HCT116 (cell line): ENCODE measurements around the gene TPBGL. TPM values are rescaled to one million over a fixed set of nuclear protein-coding genes. Genes with fewer than 3 reads are reported as not detected.

Source experiments
- ATAC-seq: fragments of 200-7000 bp; cut with Tn5 transposase; 2 replicates; pipeline ENCODE4 v1.9.1; 2020; ENCODE audit warnings: mild to moderate bottlenecking, moderate library complexity
- BruUV-seq: library from RNA; stranded (reverse); fragments of 400-500 nt; replicated peaks from 2 replicates; lab custom pipeline; 2021; lab: Mats Ljungman, UMichigan
- CTCF ChIA-PET: fragments of 300-600 bp; sonication (Branson Sonifier 250); formaldehyde crosslinking; loops from one replicate; lab custom pipeline; 2021; ENCODE audit warnings: antibody characterized with exemption; lab: Charles Lee
- POLR2A ChIA-PET: fragments of 300-600, 350-600 bp; sonication (Branson Sonifier 250); formaldehyde crosslinking; loops from one replicate; lab custom pipeline; 2021; ENCODE audit warnings: antibody characterized with exemption; lab: Charles Lee
- RAD21 ChIA-PET, 2 experiments: fragments of 300-600 bp; sonication (Branson Sonifier 250); formaldehyde crosslinking; loops; one replicate each; lab custom pipeline; 2023; ENCODE audit warnings: low total read pairs in 2 of 2; ENCODE audit not compliant: uncharacterized antibody in 2 of 2, unreplicated experiment in 2 of 2, low non-redundant PET in 1 of 2; lab: Charles Lee
- DNase-seq: peaks from one replicate; pipeline ENCODE4 v3.0.0-alpha.2; 2010; ENCODE audit warnings: low read depth, low spot score
- H2AFZ ChIP-seq: fragments of 200-600 bp; shearing (Covaris generic), sonication (generic); 2 replicates; pipeline ENCODE4 v1.6.1; 2017; ENCODE audit warnings: low read depth, mixed run types, mixed read lengths, antibody characterized with exemption, low read length; ENCODE audit not compliant: poor library complexity, severe bottlenecking
- H3K27ac ChIP-seq: 2 replicates; pipeline ENCODE4 v1.5.1; 2012; ENCODE audit warnings: low read depth, low read length
- H3K27me3 ChIP-seq: fragments of 200-600 bp; sonication (generic); 2 replicates; pipeline ENCODE4 v1.6.1; 2016; ENCODE audit warnings: mixed run types, low read length, mixed read lengths; ENCODE audit not compliant: insufficient read depth
- H3K36me3 ChIP-seq, 2 experiments: fragments of 200-500 bp in 1 of 2; fragments of 200-600 bp in 1 of 2; sonication (Bioruptor generic) in 1 of 2; sonication (generic) in 1 of 2; 2 replicates each; pipeline versions ENCODE4 v1.5.1 to v1.6.1; 2014 to 2016; ENCODE audit warnings: low read length in 2 of 2, inconsistent platforms in 1 of 2, mixed read lengths in 1 of 2, mixed run types in 1 of 2; ENCODE audit not compliant: insufficient read depth in 2 of 2, control insufficient read depth in 1 of 2
- H3K4me1 ChIP-seq, 2 experiments: fragments of 200-600 bp in 1 of 2; sonication (generic) in 1 of 2; 2 replicates each; pipeline versions ENCODE4 v1.5.1 to v1.6.1; 2012 to 2017; ENCODE audit warnings: low read length in 2 of 2, inconsistent platforms in 1 of 2, mild to moderate bottlenecking in 1 of 2, mixed read lengths in 1 of 2, mixed run types in 1 of 2, moderate library complexity in 1 of 2; ENCODE audit not compliant: insufficient read depth in 2 of 2, control insufficient read depth in 1 of 2
- H3K4me2 ChIP-seq: fragments of 200-600 bp; sonication (generic); 2 replicates; pipeline ENCODE4 v1.6.1; 2017; ENCODE audit warnings: mixed run types, low read length, mixed read lengths
- H3K4me3 ChIP-seq, 2 experiments: fragments of 200-600 bp in 1 of 2; sonication (generic) in 1 of 2; replicated peaks in 1 of 2; 2 replicates each; pipeline ENCODE4 v1.5.1; 2011 to 2016; ENCODE audit warnings: low read length in 2 of 2, control low read depth in 1 of 2, low read depth in 1 of 2, mild to moderate bottlenecking in 1 of 2, mixed read lengths in 1 of 2, mixed run types in 1 of 2
- H3K79me2 ChIP-seq: fragments of 200-600 bp; sonication (generic); 2 replicates; pipeline ENCODE4 v1.6.1; 2017; ENCODE audit warnings: mild to moderate bottlenecking, mixed run types, low read length, moderate library complexity, mixed read lengths; ENCODE audit not compliant: insufficient read depth
- H3K9ac ChIP-seq: fragments of 200-600 bp; sonication (generic); 2 replicates; pipeline ENCODE4 v1.6.1; 2016; ENCODE audit warnings: low read length, mixed read lengths
- H3K9me2 ChIP-seq: fragments of 200-600 bp; sonication (generic), shearing (Covaris generic); 2 replicates; pipeline ENCODE4 v1.6.1; 2017; ENCODE audit warnings: mixed run types, mild to moderate bottlenecking, moderate library complexity; ENCODE audit not compliant: insufficient read depth
- H3K9me3 ChIP-seq, 2 experiments: fragments of 200-500 bp in 1 of 2; fragments of 200-600 bp in 1 of 2; sonication (Bioruptor generic) in 1 of 2; sonication (generic) in 1 of 2; 2 replicates each; pipeline ENCODE4 v1.6.1; 2014 to 2017; ENCODE audit warnings: low read length in 2 of 2, mixed read lengths in 2 of 2, inconsistent platforms in 1 of 2, low read depth in 1 of 2, mild to moderate bottlenecking in 1 of 2, mixed run types in 1 of 2, moderate library complexity in 1 of 2; ENCODE audit not compliant: control insufficient read depth in 1 of 2, insufficient read depth in 1 of 2
- H4K20me1 ChIP-seq: fragments of 200-600 bp; sonication (generic), shearing (Covaris generic); 2 replicates; pipeline ENCODE4 v1.6.1; 2017; ENCODE audit warnings: mixed run types, mild to moderate bottlenecking, moderate library complexity; ENCODE audit not compliant: insufficient read depth
- CBX3 ChIP-seq: IDR thresholded peaks from 2 replicates; pipeline ENCODE4 v1.6.1; 2012; ENCODE audit warnings: low read depth
- CEBPB ChIP-seq: IDR thresholded peaks from 2 replicates; pipeline ENCODE4 v1.6.1; 2012; ENCODE audit warnings: low read depth
- EZH2 ChIP-seq: fragments of 200-600 bp; sonication (generic); IDR thresholded peaks from 2 replicates; pipeline ENCODE4 v1.6.1; 2017; ENCODE audit warnings: antibody characterized with exemption, mixed run types
- FOSL1 ChIP-seq: IDR thresholded peaks from 2 replicates; pipeline ENCODE4 v1.6.1; 2012; ENCODE audit warnings: low read depth
- POLR2A ChIP-seq: IDR thresholded peaks from 2 replicates; pipeline ENCODE4 v1.7.0; 2011; ENCODE audit warnings: borderline replicate concordance; ENCODE audit not compliant: insufficient read depth, insufficient read length; ENCODE audit errors: extremely low read depth
- RAD21 ChIP-seq: IDR thresholded peaks from 2 replicates; pipeline ENCODE4 v1.6.1; 2012; ENCODE audit warnings: low read depth, mild to moderate bottlenecking
- REST ChIP-seq: IDR thresholded peaks from 2 replicates; pipeline ENCODE4 v1.6.1; 2012; ENCODE audit warnings: low read depth
- SP1 ChIP-seq: IDR thresholded peaks from 2 replicates; pipeline ENCODE4 v1.6.1; 2012; ENCODE audit warnings: low read depth
- TCF7L2 ChIP-seq: IDR thresholded peaks from 2 replicates; pipeline ENCODE4 v1.7.0; 2011; ENCODE audit warnings: borderline replicate concordance, inconsistent platforms; ENCODE audit not compliant: insufficient read depth, insufficient read length; ENCODE audit errors: extremely low read depth
- intact Hi-C: fragments of 100-400 bp; cut with micrococcal nuclease; formaldehyde crosslinking; loops from 2 replicates; pipeline ENCODE4 v1.10.0; 2022
- total RNA-seq: library from RNA; stranded (reverse); gene quantifications from one replicate; pipeline ENCODE4 v1.2.1, GENCODE V29; 2021; ENCODE audit not compliant: unreplicated experiment
- TF ChIP-seq, protein P1 (sequence below): IDR thresholded peaks from 2 replicates; pipeline ENCODE4 v1.6.1; 2012
- TF ChIP-seq, protein P2 (sequence below): IDR thresholded peaks from 2 replicates; pipeline ENCODE4 v1.6.1; 2011; ENCODE audit warnings: mild to moderate bottlenecking, low read length, moderate library complexity; ENCODE audit not compliant: insufficient replicate concordance; ENCODE audit errors: extremely low read depth

TPBGL gene
- total RNA-seq, 1 experiment from 2014 or later: 0.12 TPM

DNA sequence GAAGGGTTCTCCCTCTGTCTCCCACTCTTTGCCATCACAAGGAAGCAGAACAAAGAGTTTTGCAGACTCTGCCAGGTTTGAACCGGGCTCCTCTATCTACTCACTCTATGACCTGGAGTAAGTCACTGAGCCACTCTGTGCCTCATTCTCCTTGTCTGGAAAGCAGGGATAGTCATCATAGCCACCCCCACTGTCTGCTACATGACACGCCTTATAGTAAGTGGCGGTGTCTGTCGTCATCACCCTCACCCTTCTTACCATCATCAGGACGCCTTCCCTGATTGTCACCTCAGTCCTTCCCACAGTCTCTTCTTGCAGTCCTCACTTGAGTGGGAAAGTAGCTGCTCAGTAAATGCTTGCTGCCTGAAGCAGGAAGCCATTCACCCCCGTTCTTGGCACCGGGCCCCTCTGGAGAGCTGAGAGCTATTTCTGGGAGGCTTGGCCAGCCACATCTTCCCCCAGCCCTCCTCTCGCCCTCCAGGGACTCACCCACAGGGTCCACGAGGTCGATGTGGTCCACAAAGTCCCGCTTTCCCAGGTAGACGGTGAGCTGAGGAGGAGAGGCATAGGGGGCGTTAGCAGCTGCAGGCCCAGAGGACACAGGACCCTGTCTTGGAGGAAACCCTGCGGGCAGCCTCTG is 46.4 kb downstream of the TPBGL start:
- ChIA-PET RAD21 (no interaction called here), CTCF (no interaction called here), POLR2A (no interaction called here)
- intact Hi-C loops: no loop called here
- no peak overlapping the region for H3K4me3 ChIP-seq
- no peaks in the 10 kb centered on the region for H3K27me3 ChIP-seq
- no peaks in the 10 kb centered on the region for H3K4me1 ChIP-seq
- H4K20me1 ChIP-seq: no peaks in the 10 kb centered on the region
- H3K9ac ChIP-seq: no peak overlapping the region
- no peak overlapping the region for H2AFZ ChIP-seq
- no peak overlapping the region for H3K4me2 ChIP-seq
- H3K79me2 ChIP-seq: no peaks in the 10 kb centered on the region
- BruUV-seq: no TSS peak
- no peak for TF ChIP-seq SP1
- TF ChIP-seq TCF7L2: no peak
- TF ChIP-seq REST: no peak
- no peak for TF ChIP-seq EZH2
- TF ChIP-seq CEBPB: no peak
- ATAC-seq (no peak), DNase-seq (no peak)
- H3K27ac ChIP-seq: no peak overlapping the region
- H3K9me2 ChIP-seq: no peaks in the 10 kb centered on the region
- H3K36me3 ChIP-seq: peaks cover 0 to 2% of the 10 kb centered on the region in 2 experiments; a peak in 1 of 4 replicates
- no peaks in the 10 kb centered on the region for H3K9me3 ChIP-seq

DNA sequence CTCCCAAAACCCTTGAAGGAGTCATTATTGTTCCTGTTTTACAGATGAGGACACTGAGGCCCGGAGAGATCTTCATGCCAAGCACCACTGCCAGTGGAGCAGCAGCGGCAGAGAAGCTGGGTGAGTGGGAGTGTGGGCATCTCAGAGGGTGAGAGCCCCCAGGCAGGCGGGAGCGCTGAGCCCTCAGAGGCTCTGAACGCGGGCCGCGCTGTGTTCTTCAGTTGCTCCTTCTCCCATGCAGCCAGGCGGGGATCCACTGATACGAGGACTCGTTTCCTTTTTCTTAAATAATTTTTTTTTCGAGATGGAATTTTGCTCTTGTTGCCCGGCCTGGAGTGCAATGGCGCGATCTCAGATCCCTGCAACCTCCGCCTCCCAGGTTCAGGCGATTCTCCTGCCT is 47.0 kb downstream of the TPBGL start:
- ChIA-PET POLR2A (no interaction called here), RAD21 (no interaction called here), CTCF (no interaction called here)
- H3K27ac ChIP-seq: no peak overlapping the region
- no peak overlapping the region for H3K4me2 ChIP-seq
- ATAC-seq (no peak), DNase-seq (no peak)
- no peaks in the 10 kb centered on the region for H3K27me3 ChIP-seq
- H3K9me3 ChIP-seq: no peaks in the 10 kb centered on the region
- intact Hi-C loops: no loop called here
- no TSS peak for BruUV-seq
- H3K4me3 ChIP-seq: no peak overlapping the region
- no peak overlapping the region for H3K9ac ChIP-seq
- H3K36me3 ChIP-seq: peaks cover 0 to 2% of the 10 kb centered on the region in 2 experiments; a peak in 1 of 4 replicates
- H3K4me1 ChIP-seq: no peaks in the 10 kb centered on the region
- no peak overlapping the region for H2AFZ ChIP-seq
- no peaks in the 10 kb centered on the region for H4K20me1 ChIP-seq
- no peaks in the 10 kb centered on the region for H3K79me2 ChIP-seq
- H3K9me2 ChIP-seq: no peaks in the 10 kb centered on the region
- TF ChIP-seq, protein P1, sequence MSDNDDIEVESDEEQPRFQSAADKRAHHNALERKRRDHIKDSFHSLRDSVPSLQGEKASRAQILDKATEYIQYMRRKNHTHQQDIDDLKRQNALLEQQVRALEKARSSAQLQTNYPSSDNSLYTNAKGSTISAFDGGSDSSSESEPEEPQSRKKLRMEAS: no peak
- TF ChIP-seq FOSL1 (no peak), POLR2A (no peak), EZH2 (no peak), CBX3 (no peak), RAD21 (no peak), SP1 (no peak)
- TF ChIP-seq, protein P2, sequence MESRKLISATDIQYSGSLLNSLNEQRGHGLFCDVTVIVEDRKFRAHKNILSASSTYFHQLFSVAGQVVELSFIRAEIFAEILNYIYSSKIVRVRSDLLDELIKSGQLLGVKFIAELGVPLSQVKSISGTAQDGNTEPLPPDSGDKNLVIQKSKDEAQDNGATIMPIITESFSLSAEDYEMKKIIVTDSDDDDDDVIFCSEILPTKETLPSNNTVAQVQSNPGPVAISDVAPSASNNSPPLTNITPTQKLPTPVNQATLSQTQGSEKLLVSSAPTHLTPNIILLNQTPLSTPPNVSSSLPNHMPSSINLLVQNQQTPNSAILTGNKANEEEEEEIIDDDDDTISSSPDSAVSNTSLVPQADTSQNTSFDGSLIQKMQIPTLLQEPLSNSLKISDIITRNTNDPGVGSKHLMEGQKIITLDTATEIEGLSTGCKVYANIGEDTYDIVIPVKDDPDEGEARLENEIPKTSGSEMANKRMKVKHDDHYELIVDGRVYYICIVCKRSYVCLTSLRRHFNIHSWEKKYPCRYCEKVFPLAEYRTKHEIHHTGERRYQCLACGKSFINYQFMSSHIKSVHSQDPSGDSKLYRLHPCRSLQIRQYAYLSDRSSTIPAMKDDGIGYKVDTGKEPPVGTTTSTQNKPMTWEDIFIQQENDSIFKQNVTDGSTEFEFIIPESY: no peak
